ENCODE data around the gene CHRNA4.

Gene CHRNA4

GRCh38 chr20:63378626-63379025 lies 17.5 kb upstream of the CHRNA4 start:
- H3K36me3 ChIP-seq (ENCODE audit: low read depth), result no peaks in the 10 kb centered on the region
- no peaks in the 10 kb centered on the region for H3K4me1 ChIP-seq (ENCODE audit: insufficient read depth, poor library complexity, severe bottlenecking)
- ATAC-seq (ENCODE audit: low read depth), result no peak
- peaks cover 58% of the 10 kb centered on the region for H3K27me3 ChIP-seq (ENCODE audit: insufficient read depth, poor library complexity, severe bottlenecking)
- no peak for TF ChIP-seq CTCF (IDR thresholded peaks at IDR 0.05; ENCODE audit: poor library complexity, severe bottlenecking)
- no peak overlapping the region for H3K4me3 ChIP-seq (ENCODE audit: severe bottlenecking)
- no peak overlapping the region for H3K27ac ChIP-seq (ENCODE audit: poor library complexity, severe bottlenecking)
- no peaks in the 10 kb centered on the region for H3K9me3 ChIP-seq (ENCODE audit: severe bottlenecking)
- no peak for DNase-seq (ENCODE audit: low spot score)

GRCh38 chr20:63377951-63378381 lies 16.8 kb upstream of the CHRNA4 start:
- H3K9me3 ChIP-seq (ENCODE audit: severe bottlenecking), result no peaks in the 10 kb centered on the region
- no peak for ATAC-seq (ENCODE audit: low read depth)
- no peak overlapping the region for H3K27ac ChIP-seq (ENCODE audit: poor library complexity, severe bottlenecking)
- no peak for TF ChIP-seq CTCF (IDR thresholded peaks at IDR 0.05; ENCODE audit: poor library complexity, severe bottlenecking)
- DNase-seq (ENCODE audit: low spot score), result no peak
- no peaks in the 10 kb centered on the region for H3K36me3 ChIP-seq (ENCODE audit: low read depth)
- H3K27me3 ChIP-seq (ENCODE audit: insufficient read depth, poor library complexity, severe bottlenecking), result peaks cover 58% of the 10 kb centered on the region
- H3K4me3 ChIP-seq (ENCODE audit: severe bottlenecking), result no peak overlapping the region
- H3K4me1 ChIP-seq (ENCODE audit: insufficient read depth, poor library complexity, severe bottlenecking), result no peaks in the 10 kb centered on the region

GRCh38 chr20:63377256-63377941 lies 16.2 kb upstream of the CHRNA4 start:
- no peak overlapping the region for H3K4me3 ChIP-seq (ENCODE audit: severe bottlenecking)
- DNase-seq (ENCODE audit: low spot score) (no peak), ATAC-seq (ENCODE audit: low read depth) (no peak)
- no peak for TF ChIP-seq CTCF (IDR thresholded peaks at IDR 0.05; ENCODE audit: poor library complexity, severe bottlenecking)
- no peaks in the 10 kb centered on the region for H3K4me1 ChIP-seq (ENCODE audit: insufficient read depth, poor library complexity, severe bottlenecking)
- H3K9me3 ChIP-seq (ENCODE audit: severe bottlenecking), result no peaks in the 10 kb centered on the region
- no peak overlapping the region for H3K27ac ChIP-seq (ENCODE audit: poor library complexity, severe bottlenecking)
- H3K36me3 ChIP-seq (ENCODE audit: low read depth), result no peaks in the 10 kb centered on the region
- peaks cover 61% of the 10 kb centered on the region for H3K27me3 ChIP-seq (ENCODE audit: insufficient read depth, poor library complexity, severe bottlenecking)

GRCh38 chr20:63376283-63377250 lies 15.4 kb upstream of the CHRNA4 start:
- DNase-seq (ENCODE audit: low spot score), result no peak
- H3K4me3 ChIP-seq (ENCODE audit: severe bottlenecking), result no peak overlapping the region
- no peaks in the 10 kb centered on the region for H3K4me1 ChIP-seq (ENCODE audit: insufficient read depth, poor library complexity, severe bottlenecking)
- no peak for ATAC-seq (ENCODE audit: low read depth)
- no peak overlapping the region for H3K27ac ChIP-seq (ENCODE audit: poor library complexity, severe bottlenecking)
- TF ChIP-seq CTCF (IDR thresholded peaks at IDR 0.05; ENCODE audit: poor library complexity, severe bottlenecking), result no peak
- H3K9me3 ChIP-seq (ENCODE audit: severe bottlenecking), result no peaks in the 10 kb centered on the region
- peaks cover 63% of the 10 kb centered on the region for H3K27me3 ChIP-seq (ENCODE audit: insufficient read depth, poor library complexity, severe bottlenecking)
- H3K36me3 ChIP-seq (ENCODE audit: low read depth), result no peaks in the 10 kb centered on the region

Data from RWPE2 (cell line).